Activated CD4-positive, alpha-beta T cell treated with anti-CD3 and anti-CD28 coated beads for 48 hours (primary cell): ENCODE data around the gene LSM4.

Source experiments
- DNase-seq: peaks from one replicate; pipeline ENCODE4 v3.0.0-alpha.2; 2020

The LSM4 gene

GRCh38 chr19:18270326-18270725, 52.5 kb downstream of the LSM4 start:
- DNase-seq: no peak

GRCh38 chr19:18269070-18269723, 53.7 kb downstream of the LSM4 start:
- no peak for DNase-seq

- DNase-seq: no peak
Measured at GRCh38 chr19:18266771-18267686, 55.8 kb downstream of the LSM4 start.

- DNase-seq: no peak
Measured at GRCh38 chr19:18265582-18265981, 57.3 kb downstream of the LSM4 start.

GRCh38 chr19:18264971-18265540, 57.8 kb downstream of the LSM4 start:
- DNase-seq: no peak

GRCh38 chr19:18264137-18264854, 58.6 kb downstream of the LSM4 start:
- DNase-seq: no peak

GRCh38 chr19:18263324-18264136, 59.3 kb downstream of the LSM4 start:
- no peak for DNase-seq

- no peak for DNase-seq
Measured at GRCh38 chr19:18262917-18263316, 60.0 kb downstream of the LSM4 start.

GRCh38 chr19:18262144-18262543, 60.7 kb downstream of the LSM4 start:
- DNase-seq: no peak

- no peak for DNase-seq
Measured at GRCh38 chr19:18261474-18261873, 61.4 kb downstream of the LSM4 start.

- no peak for DNase-seq
Measured at GRCh38 chr19:18259893-18260292, 63.0 kb downstream of the LSM4 start.

- DNase-seq: no peak
Measured at GRCh38 chr19:18257503-18258470, 65.1 kb downstream of the LSM4 start.
